DND-41 (cell line): ENCODE results near the gene CCDC74B.
"Not testable (repeated sequence)": the region's sequence is repeated elsewhere in the genome, so short reads cannot be mapped to it uniquely, and the experiment has no call there.

Experiments used
- CTCF ChIP-seq: IDR thresholded peaks from 2 replicates; pipeline ENCODE4 v1.5.1; 2012; ENCODE audit warnings: borderline replicate concordance, low read length, moderate library complexity, mild to moderate bottlenecking; ENCODE audit not compliant: poor library complexity, severe bottlenecking; ENCODE audit errors: extremely low read depth
- EZH2 ChIP-seq: IDR thresholded peaks from 3 replicates; pipeline ENCODE4 v1.6.1; 2012; ENCODE audit warnings: borderline replicate concordance, low read depth, mild to moderate bottlenecking, moderate library complexity, low read length, inconsistent platforms; ENCODE audit not compliant: severe bottlenecking

- not testable (repeated sequence) for TF ChIP-seq CTCF, EZH2
These were observed 3.1 kb downstream of the CCDC74B start for GRCh38 chr2:130141645-130142370.
